A673 (cell line): ENCODE data around the gene ZNF503. TPM values are rescaled to one million over a fixed set of nuclear protein-coding genes. Genes with fewer than 3 reads are reported as not detected.

ENCODE experiments used
- BruUV-seq: library from RNA; stranded (reverse); fragments of 400-500 nt; replicated peaks from 2 replicates; lab custom pipeline; 2021; lab: Mats Ljungman, UMichigan
- CTCF ChIA-PET: fragments of 300-600 bp; sonication (Branson Sonifier 250); formaldehyde crosslinking; loops from one replicate; lab custom pipeline; 2022; ENCODE audit warnings: antibody characterized with exemption; lab: Charles Lee
- POLR2A ChIA-PET: fragments of 300-600 bp; sonication (Branson Sonifier 250); formaldehyde crosslinking; loops from one replicate; lab custom pipeline; 2022; ENCODE audit warnings: antibody characterized with exemption; ENCODE audit not compliant: low non-redundant PET; lab: Charles Lee
- DNase-seq: peaks from one replicate; pipeline ENCODE4 v3.0.0-alpha.2; 2015; ENCODE audit warnings: low spot score
- H3K27ac ChIP-seq: fragments of 200-600 bp; sonication (generic); 2 replicates; pipeline ENCODE4 v1.5.1; 2016; ENCODE audit warnings: mixed run types, low read depth, mild to moderate bottlenecking, mixed read lengths, antibody characterized with exemption, low read length; ENCODE audit not compliant: poor library complexity, severe bottlenecking
- H3K27me3 ChIP-seq: fragments of 200-600 bp; sonication (generic); replicated peaks from 2 replicates; pipeline ENCODE4 v1.6.1; 2017; ENCODE audit warnings: mixed run types, low read depth, mild to moderate bottlenecking, mixed read lengths, antibody characterized with exemption, low read length; ENCODE audit not compliant: insufficient read depth, poor library complexity
- H3K36me3 ChIP-seq: fragments of 200-600 bp; sonication (generic); 2 replicates; pipeline ENCODE4 v1.6.1; 2016; ENCODE audit warnings: mixed run types, mild to moderate bottlenecking, mixed read lengths, antibody characterized with exemption, low read length; ENCODE audit not compliant: insufficient read depth, poor library complexity, severe bottlenecking
- H3K4me1 ChIP-seq: fragments of 200-600 bp; sonication (generic); 2 replicates; pipeline ENCODE4 v1.6.1; 2017; ENCODE audit warnings: mixed run types, mild to moderate bottlenecking, mixed read lengths, antibody characterized with exemption, low read length; ENCODE audit not compliant: insufficient read depth, poor library complexity, severe bottlenecking
- H3K4me3 ChIP-seq: fragments of 200-600 bp; sonication (generic); 2 replicates; pipeline ENCODE4 v1.5.1; 2016; ENCODE audit warnings: low read depth, mixed run types, mild to moderate bottlenecking, mixed read lengths, low read length; ENCODE audit not compliant: poor library complexity, severe bottlenecking
- H3K9me3 ChIP-seq: fragments of 200-600 bp; sonication (generic); 2 replicates; pipeline ENCODE4 v1.6.1; 2016; ENCODE audit warnings: mixed run types, low read depth, mild to moderate bottlenecking, mixed read lengths, antibody characterized with exemption, low read length; ENCODE audit not compliant: poor library complexity, severe bottlenecking
- CTCF ChIP-seq: fragments of 300-800, 200-600 bp; sonication (generic); conservative IDR thresholded peaks from 2 replicates; pipeline ENCODE4 v1.5.1; 2017; ENCODE audit warnings: low read depth, mild to moderate bottlenecking, antibody characterized with exemption, low read length, moderate library complexity, mixed read lengths
- EZH2 ChIP-seq: fragments of 200-600 bp; sonication (generic); IDR thresholded peaks from 2 replicates; pipeline ENCODE4 v1.6.1; 2017; ENCODE audit warnings: borderline replicate concordance, low read depth, mild to moderate bottlenecking, mixed read lengths, antibody characterized with exemption, low read length; ENCODE audit not compliant: poor library complexity, severe bottlenecking
- intact Hi-C: fragments of 100-400 bp; cut with micrococcal nuclease; formaldehyde crosslinking; loops from one replicate; pipeline ENCODE4 v1.10.0; 2022; ENCODE audit not compliant: unreplicated experiment
- total RNA-seq: library from RNA; stranded (reverse); gene quantifications from 2 replicates; pipeline ENCODE4 v1.2.3, GENCODE V29; 2021

The ZNF503 gene
- total RNA-seq, 1 experiment from 2014 or later = 1.2 TPM

- peak; percentile 60 for DNase-seq
- ChIA-PET CTCF (interaction anchor here (0.7 to 1.0 kb wide), 2 partner anchors 224 to 904 kb away, joined by 3 to 4 read pairs; no protein-coding TSS in a partner anchor), POLR2A (no interaction called here)
- Histone ChIP-seq H3K4me3 (peak overlapping the region; percentile 57), H3K27ac (no peak overlapping the region), H3K27me3 (peaks cover 99% of the 10 kb centered on the region), H3K4me1 (peaks cover 28% of the 10 kb centered on the region), H3K36me3 (no peaks in the 10 kb centered on the region), H3K9me3 (no peaks in the 10 kb centered on the region)
- intact Hi-C loops = loop anchor here (1.0 to 10.0 kb wide), 5 partner anchors 515 to 1713 kb away; no protein-coding TSS in a partner anchor
- TF ChIP-seq CTCF = peak; percentile 51
- no peak for TF ChIP-seq EZH2
- no TSS peak for BruUV-seq
Measured at GRCh38 chr10:75399461-75400162, 2.0 kb downstream of the ZNF503 start.

GRCh38 chr10:75398692-75399460 is 2.7 kb downstream of the ZNF503 start:
- no peak overlapping the region for H3K27ac ChIP-seq
- no peaks in the 10 kb centered on the region for H3K36me3 ChIP-seq
- H3K4me1 ChIP-seq = peaks cover 23% of the 10 kb centered on the region
- H3K9me3 ChIP-seq = no peaks in the 10 kb centered on the region
- TF ChIP-seq CTCF (no peak), EZH2 (no peak)
- ChIA-PET POLR2A (no interaction called here), CTCF (no interaction called here)
- no peak overlapping the region for H3K4me3 ChIP-seq
- BruUV-seq = no TSS peak
- peaks cover 99% of the 10 kb centered on the region for H3K27me3 ChIP-seq
- no peak for DNase-seq
- intact Hi-C loops = no loop called here

GRCh38 chr10:75398200-75398691 is 3.3 kb downstream of the ZNF503 start:
- Histone ChIP-seq H3K27me3 (peaks cover 99% of the 10 kb centered on the region), H3K4me3 (no peak overlapping the region), H3K9me3 (no peaks in the 10 kb centered on the region), H3K36me3 (no peaks in the 10 kb centered on the region), H3K4me1 (peaks cover 17% of the 10 kb centered on the region), H3K27ac (no peak overlapping the region)
- no peak for DNase-seq
- intact Hi-C loops = no loop called here
- no TSS peak for BruUV-seq
- no peak for TF ChIP-seq EZH2
- TF ChIP-seq CTCF = no peak
- ChIA-PET POLR2A (no interaction called here), CTCF (interaction anchor here (0.5 kb wide), 1 partner anchor 906 kb away, joined by 4 read pairs; no protein-coding TSS in a partner anchor)
